Measurements from ENCODE around the gene FSD1.

- TF ChIP-seq CTCF (IDR thresholded peaks at IDR 0.05), result no peak
- no peak for TF ChIP-seq POLR2A (IDR thresholded peaks at IDR 0.05)
These were observed 36.2 kb upstream of the FSD1 start for GRCh38 chr19:4267901-4268815.
